Stomach smooth muscle (tissue), 2 donors: ENCODE results near the gene FRMD1.

Experiments used
- H3K27ac ChIP-seq: one replicate; pipeline ENCODE4 v1.7.0; 2013; ENCODE audit warnings: mild to moderate bottlenecking, low read length, inconsistent platforms
- H3K27me3 ChIP-seq, 2 donors: one replicate each; pipeline ENCODE4 v1.7.0; 2013; ENCODE audit warnings: low read length in 2 of 2; ENCODE audit not compliant: insufficient read depth in 2 of 2, control insufficient read depth in 1 of 2
- H3K36me3 ChIP-seq, 2 donors: one replicate each; pipeline ENCODE4 v1.7.0; 2013; ENCODE audit warnings: low read length in 2 of 2; ENCODE audit not compliant: control insufficient read depth in 2 of 2, insufficient read depth in 2 of 2
- H3K4me1 ChIP-seq: one replicate; pipeline ENCODE4 v1.7.0; 2013; ENCODE audit warnings: low read length; ENCODE audit not compliant: control insufficient read depth, insufficient read depth
- H3K4me3 ChIP-seq, 2 donors: one replicate each; pipeline ENCODE4 v1.7.0; 2013; ENCODE audit warnings: low read length in 2 of 2
- H3K9ac ChIP-seq, 2 donors: one replicate each; pipeline ENCODE4 v1.7.0; 2013; ENCODE audit warnings: low read length in 2 of 2, mild to moderate bottlenecking in 1 of 2
- H3K9me3 ChIP-seq, 2 donors: one replicate each; pipeline ENCODE4 v1.7.0; 2013; ENCODE audit warnings: low read length in 2 of 2; ENCODE audit not compliant: control insufficient read depth in 2 of 2
- donor health status: healthy.
- donor health status: Pancreatic carcinoma.

The FRMD1 gene

GRCh38 chr6:168061269-168062210, 17.5 kb downstream of the FRMD1 start:
- H3K27me3 ChIP-seq = no peaks in the 10 kb centered on the region
- no peaks in the 10 kb centered on the region for H3K36me3 ChIP-seq
- H3K9ac ChIP-seq = no peak overlapping the region
- H3K4me3 ChIP-seq = no peak overlapping the region
- no peak overlapping the region for H3K27ac ChIP-seq
- no peaks in the 10 kb centered on the region for H3K9me3 ChIP-seq
- peaks cover 3% of the 10 kb centered on the region for H3K4me1 ChIP-seq

- Histone ChIP-seq H3K4me1 (peaks cover 3% of the 10 kb centered on the region), H3K27ac (no peak overlapping the region), H3K36me3 (no peaks in the 10 kb centered on the region), H3K9ac (no peak overlapping the region), H3K4me3 (no peak overlapping the region), H3K9me3 (no peaks in the 10 kb centered on the region), H3K27me3 (no peaks in the 10 kb centered on the region)
These were observed 18.5 kb downstream of the FRMD1 start for GRCh38 chr6:168060521-168060931.

- H3K4me1 ChIP-seq = peaks cover 7% of the 10 kb centered on the region
- H3K9ac ChIP-seq = no peak overlapping the region
- no peaks in the 10 kb centered on the region for H3K9me3 ChIP-seq
- H3K4me3 ChIP-seq = no peak overlapping the region
- H3K36me3 ChIP-seq = no peaks in the 10 kb centered on the region
- H3K27ac ChIP-seq = no peak overlapping the region
- H3K27me3 ChIP-seq = no peaks in the 10 kb centered on the region
These were observed 20.1 kb downstream of the FRMD1 start for GRCh38 chr6:168058691-168059551.

GRCh38 chr6:168057836-168058235, 21.2 kb downstream of the FRMD1 start:
- Histone ChIP-seq H3K36me3 (no peaks in the 10 kb centered on the region), H3K9ac (no peak overlapping the region), H3K4me1 (peaks cover 7% of the 10 kb centered on the region), H3K27ac (no peak overlapping the region), H3K27me3 (no peaks in the 10 kb centered on the region), H3K4me3 (no peak overlapping the region), H3K9me3 (no peaks in the 10 kb centered on the region)

- Histone ChIP-seq H3K27ac (no peak overlapping the region), H3K9ac (no peak overlapping the region), H3K4me3 (no peak overlapping the region), H3K36me3 (no peaks in the 10 kb centered on the region), H3K9me3 (no peaks in the 10 kb centered on the region), H3K4me1 (peaks cover 7% of the 10 kb centered on the region), H3K27me3 (no peaks in the 10 kb centered on the region)
These were observed 22.0 kb downstream of the FRMD1 start for GRCh38 chr6:168056892-168057527.

GRCh38 chr6:168055696-168056489, 23.1 kb downstream of the FRMD1 start:
- no peak overlapping the region for H3K4me3 ChIP-seq
- H3K4me1 ChIP-seq = peaks cover 7% of the 10 kb centered on the region
- no peak overlapping the region for H3K27ac ChIP-seq
- H3K9ac ChIP-seq = no peak overlapping the region
- H3K9me3 ChIP-seq = no peaks in the 10 kb centered on the region
- H3K36me3 ChIP-seq = no peaks in the 10 kb centered on the region
- no peaks in the 10 kb centered on the region for H3K27me3 ChIP-seq

- H3K27me3 ChIP-seq = no peaks in the 10 kb centered on the region
These were observed 24.0 kb downstream of the FRMD1 start for GRCh38 chr6:168054765-168055560.

GRCh38 chr6:168053957-168054471, 25.0 kb downstream of the FRMD1 start:
- H3K9ac ChIP-seq = no peak overlapping the region
- no peaks in the 10 kb centered on the region for H3K27me3 ChIP-seq
- no peaks in the 10 kb centered on the region for H3K9me3 ChIP-seq
- peaks cover 4% of the 10 kb centered on the region for H3K4me1 ChIP-seq
- no peak overlapping the region for H3K4me3 ChIP-seq
- no peak overlapping the region for H3K27ac ChIP-seq
- no peaks in the 10 kb centered on the region for H3K36me3 ChIP-seq

More at GRCh38 chr6:168054765-168055560, 24.0 kb downstream of the FRMD1 start:
- Histone ChIP-seq H3K4me3 (no peak overlapping the region), H3K4me1 (peaks cover 4% of the 10 kb centered on the region), H3K9me3 (no peaks in the 10 kb centered on the region), H3K9ac (no peak overlapping the region), H3K36me3 (no peaks in the 10 kb centered on the region), H3K27ac (no peak overlapping the region)

- Histone ChIP-seq H3K9me3 (no peaks in the 10 kb centered on the region), H3K36me3 (no peaks in the 10 kb centered on the region), H3K4me3 (no peak overlapping the region), H3K4me1 (peaks cover 4% of the 10 kb centered on the region), H3K27ac (no peak overlapping the region), H3K27me3 (no peaks in the 10 kb centered on the region), H3K9ac (no peak overlapping the region)
These were observed 25.7 kb downstream of the FRMD1 start for GRCh38 chr6:168053086-168053956.
